Cardiac fibroblast (primary cell): ENCODE data around the gene ALG1.
"Not testable (repeated sequence)": the region's sequence is repeated elsewhere in the genome, so short reads cannot be mapped to it uniquely, and the experiment has no call there.

Experiments used
- DNase-seq, 2 donors: peaks; one replicate each; pipeline versions ENCODE4 v3.0.0 to v3.0.0-alpha.2; 2010; ENCODE audit warnings: low read depth in 2 of 2
- H3K4me3 ChIP-seq, 2 donors: replicated peaks in 1 of 2; 1 replicate in 1 of 2; 2 replicates in 1 of 2; pipeline ENCODE4 v1.5.1; 2011; ENCODE audit warnings: low read depth in 2 of 2, low read length in 2 of 2, mild to moderate bottlenecking in 2 of 2, moderate library complexity in 1 of 2
- TF ChIP-seq, protein P1 (sequence below): IDR thresholded peaks from one replicate; pipeline ENCODE4 v1.5.1; 2011; ENCODE audit warnings: low read depth, mild to moderate bottlenecking, low read length, inconsistent platforms

Gene ALG1

DNA sequence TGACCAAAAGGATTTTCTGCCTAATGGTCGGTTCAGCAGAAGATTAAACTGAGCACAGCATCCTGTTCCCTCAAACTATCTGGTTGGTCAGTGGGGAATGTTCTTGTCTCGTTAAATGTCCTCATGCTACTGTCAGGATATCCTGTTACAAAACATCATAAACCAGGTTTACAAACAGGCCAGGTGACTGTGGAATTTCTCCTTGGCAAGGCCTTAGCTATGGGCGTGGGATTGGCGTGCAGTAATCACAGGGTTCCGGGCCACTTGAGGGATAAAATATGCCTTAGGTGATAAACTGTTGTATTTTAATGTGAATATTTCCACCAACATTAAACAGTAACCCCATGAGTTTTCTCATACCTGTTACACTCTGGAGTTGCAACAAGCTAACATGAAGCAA is 33.4 kb downstream of the ALG1 start:
- DNase-seq, H3K4me3 ChIP-seq: not testable (repeated sequence)

DNA sequence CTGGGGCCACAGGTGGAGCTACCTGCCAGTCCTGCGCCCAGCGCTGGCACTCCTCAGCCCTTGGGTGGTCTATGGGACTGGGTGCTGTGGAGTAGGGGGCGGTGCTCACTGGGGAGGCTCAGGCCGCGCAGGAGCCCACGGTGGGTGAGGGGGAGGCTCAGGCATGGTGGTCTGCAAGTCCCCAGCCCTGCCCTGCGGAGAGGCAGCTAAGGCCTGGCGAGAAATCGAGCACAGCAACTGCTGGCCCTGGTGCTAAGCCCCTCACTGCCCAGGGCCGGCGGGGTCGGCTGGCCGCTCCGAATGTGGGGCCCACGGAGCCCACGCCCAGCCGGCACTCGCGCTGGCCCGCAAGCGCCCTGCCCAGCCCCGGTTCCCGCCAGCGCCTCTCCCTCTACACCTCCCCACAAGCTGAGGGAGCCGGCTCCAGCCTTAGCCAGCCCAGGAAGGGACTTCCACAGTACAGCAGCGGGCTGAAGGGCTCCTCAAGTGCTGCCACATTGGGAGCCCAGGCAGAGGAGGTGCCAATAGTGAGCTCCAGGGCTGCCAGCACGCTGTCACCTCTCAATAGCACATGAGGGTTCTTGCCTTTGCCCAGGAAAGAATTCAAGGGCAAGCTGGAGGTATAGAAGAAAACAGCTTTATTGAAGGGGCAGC is 37.0 kb downstream of the ALG1 start:
- no peak overlapping the region for H3K4me3 ChIP-seq
- DNase-seq: no peak
- TF ChIP-seq, protein P1, sequence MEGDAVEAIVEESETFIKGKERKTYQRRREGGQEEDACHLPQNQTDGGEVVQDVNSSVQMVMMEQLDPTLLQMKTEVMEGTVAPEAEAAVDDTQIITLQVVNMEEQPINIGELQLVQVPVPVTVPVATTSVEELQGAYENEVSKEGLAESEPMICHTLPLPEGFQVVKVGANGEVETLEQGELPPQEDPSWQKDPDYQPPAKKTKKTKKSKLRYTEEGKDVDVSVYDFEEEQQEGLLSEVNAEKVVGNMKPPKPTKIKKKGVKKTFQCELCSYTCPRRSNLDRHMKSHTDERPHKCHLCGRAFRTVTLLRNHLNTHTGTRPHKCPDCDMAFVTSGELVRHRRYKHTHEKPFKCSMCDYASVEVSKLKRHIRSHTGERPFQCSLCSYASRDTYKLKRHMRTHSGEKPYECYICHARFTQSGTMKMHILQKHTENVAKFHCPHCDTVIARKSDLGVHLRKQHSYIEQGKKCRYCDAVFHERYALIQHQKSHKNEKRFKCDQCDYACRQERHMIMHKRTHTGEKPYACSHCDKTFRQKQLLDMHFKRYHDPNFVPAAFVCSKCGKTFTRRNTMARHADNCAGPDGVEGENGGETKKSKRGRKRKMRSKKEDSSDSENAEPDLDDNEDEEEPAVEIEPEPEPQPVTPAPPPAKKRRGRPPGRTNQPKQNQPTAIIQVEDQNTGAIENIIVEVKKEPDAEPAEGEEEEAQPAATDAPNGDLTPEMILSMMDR: no peak

DNA sequence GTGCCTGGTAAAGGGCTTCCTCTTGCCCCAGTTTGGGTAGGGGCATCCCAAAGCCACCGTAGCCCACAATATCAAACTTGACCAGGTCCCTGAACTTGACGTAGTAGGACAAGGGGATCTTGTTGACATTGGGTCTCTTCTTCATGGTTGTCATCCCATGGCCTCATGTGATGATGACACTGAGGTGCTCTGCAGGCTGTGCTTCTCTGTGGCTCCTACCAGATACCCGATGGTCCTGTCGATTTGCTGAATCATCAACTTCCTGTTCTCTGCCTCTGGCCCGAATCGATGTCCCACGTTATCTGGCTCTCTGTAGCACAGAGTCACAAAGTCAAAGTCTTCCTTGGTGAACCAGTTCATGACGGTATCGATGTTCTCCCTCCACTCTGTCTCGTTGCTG is 39.3 kb downstream of the ALG1 start:
- DNase-seq, H3K4me3 ChIP-seq: not testable (repeated sequence)

DNA sequence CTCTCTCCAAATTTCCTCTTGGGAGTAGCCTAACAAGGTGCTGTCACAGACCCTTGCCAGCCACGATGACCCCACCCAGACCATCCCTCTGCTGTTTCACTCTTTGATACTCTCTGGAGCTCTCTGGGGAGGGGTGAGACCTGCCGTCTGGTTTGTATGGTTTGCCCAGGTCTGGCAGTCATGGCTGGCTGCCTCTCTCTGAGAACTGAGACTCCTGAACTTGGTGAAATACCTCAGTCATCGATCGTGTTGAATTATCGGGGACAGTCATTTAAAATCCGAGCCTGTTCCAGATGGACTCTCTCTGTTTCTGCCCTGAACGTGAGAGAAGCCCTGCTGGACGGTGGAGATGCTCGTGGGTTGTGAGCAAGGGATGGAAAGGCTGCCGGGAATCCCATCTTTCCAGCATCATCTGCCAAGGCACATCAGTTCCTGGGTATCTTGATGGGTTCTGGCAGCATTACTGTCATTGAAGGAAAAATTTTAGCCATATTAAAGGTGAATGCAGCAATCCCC is 45.2 kb downstream of the ALG1 start:
- not testable (repeated sequence) for H3K4me3 ChIP-seq, DNase-seq

DNA sequence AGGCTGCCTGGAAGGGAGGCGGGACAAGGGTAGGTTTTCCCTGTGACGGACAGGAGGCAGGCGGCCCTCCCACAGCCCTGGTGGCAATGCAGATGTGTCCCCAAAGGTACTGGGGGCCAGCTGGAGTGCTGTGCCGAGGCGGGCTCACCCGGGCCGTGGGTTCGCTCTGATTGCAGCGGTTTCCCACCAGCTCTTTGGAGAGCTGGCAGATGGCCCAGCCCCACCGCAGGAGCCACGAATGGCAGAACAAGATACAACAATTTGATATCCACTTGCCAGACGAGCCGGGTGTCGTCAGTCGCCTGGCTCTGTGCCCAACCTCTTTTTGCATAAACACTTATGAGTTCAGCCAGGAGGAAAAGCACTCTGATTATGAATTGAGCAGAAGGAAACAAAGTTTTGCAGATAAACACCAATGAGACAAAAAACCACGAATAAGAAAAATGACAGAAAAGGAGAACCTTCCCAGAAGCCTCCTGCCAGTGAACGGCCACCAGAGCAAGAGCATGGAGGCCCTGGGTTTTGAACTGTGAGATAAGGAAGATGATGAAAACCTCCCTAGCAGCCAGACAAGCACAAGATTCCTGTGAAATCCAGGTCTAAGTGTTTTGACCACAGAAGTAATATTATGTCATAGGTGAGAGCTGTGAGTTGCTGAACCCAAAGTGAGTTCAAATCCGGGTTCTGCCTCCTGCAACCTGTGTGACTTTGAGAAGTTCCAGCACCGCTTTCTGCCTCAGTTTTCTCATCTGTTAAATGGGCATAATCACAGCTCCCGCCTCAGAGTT is 45.9 kb downstream of the ALG1 start:
- H3K4me3 ChIP-seq: not testable (repeated sequence)
- DNase-seq: peak; percentile 5 to 56

DNA sequence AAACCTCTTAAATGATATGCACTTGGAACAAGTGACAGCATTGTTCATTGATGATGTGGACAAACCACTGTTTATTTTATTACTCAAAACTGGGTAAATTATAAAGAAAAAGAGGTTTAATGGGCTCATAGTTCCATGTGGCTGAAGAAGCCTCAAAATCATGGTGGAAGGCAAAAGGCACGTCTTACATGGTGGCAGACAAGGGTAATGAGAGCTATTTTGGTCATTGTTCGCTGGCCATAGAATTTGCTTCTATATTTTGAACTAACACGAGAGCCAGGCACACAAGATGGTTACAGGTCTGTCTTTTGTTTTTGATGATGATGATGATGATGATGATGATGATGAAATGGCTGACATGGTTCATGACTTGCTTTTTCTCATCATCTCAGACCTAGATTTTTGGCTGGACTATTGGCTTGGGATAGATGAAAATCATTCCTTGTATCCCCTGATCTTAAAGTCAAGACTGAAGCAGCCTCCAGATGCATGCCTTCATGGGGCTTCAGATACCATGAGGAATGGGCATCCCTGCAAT is 59.9 kb downstream of the ALG1 start:
- not testable (repeated sequence) for DNase-seq, H3K4me3 ChIP-seq

DNA sequence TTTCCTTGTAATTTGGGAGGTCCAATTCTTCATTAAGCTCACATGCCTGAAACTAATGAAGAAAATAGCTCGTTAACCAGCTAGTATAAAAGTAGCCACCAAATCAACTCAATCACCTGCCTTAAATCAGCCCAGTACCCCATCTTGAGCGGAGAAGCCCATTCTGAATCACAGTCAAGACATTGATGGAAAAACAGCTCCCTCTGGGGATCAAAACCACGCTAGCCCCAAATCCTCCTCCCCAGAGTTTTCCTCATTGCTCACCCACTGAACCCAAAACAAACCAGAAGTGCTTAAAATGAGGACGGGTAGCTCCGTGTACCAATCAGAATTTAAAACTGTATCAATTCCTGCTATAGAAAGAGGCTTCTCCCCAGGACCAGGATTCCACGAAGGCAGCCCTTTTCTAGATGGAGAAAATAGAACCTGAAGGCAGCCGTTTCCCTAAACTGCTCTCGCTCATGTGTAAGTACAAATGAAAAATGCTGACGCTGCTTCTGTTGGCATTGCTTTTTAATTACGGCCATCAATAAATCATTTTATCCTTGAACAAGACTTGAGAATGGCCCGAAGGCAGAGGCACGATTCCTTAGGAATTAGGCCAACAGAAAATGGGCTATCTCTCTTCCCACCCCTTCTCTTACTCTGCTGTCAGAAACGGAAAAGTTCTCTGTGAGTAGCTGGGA is 61.4 kb downstream of the ALG1 start:
- not testable (repeated sequence) for H3K4me3 ChIP-seq, DNase-seq

DNA sequence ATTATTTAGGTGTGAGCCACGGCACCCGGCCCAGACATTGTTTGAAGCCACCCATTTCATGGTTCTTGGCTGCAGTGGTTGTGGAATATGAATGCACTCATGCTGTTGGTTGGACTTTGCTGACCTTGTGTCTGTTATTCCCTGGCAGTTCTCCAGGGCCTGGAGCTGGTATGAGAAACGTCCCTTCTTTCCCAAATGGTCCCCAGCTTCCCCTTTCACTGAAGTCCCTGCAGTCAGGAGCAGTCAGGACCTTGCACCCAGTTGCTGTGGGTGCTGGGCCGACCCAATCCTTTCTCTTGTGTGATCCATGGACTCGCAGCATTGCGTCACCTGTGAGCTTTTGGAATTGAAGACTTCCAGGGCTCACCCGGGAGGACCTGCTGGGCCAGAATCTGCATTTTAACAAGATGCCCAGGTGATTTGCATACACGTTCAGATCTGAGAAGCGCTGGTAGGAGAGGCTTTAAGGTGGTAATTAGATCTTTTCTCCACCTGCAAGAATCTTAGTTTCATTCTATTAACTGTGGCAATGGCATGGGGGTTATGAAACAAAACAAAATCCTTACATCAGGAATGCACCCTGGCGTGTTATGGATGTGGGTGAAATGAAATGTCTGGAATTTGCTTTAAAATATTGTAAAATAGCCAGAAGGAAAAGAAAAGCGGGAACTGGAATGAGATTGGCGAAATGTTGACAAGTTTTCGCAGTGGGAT is 63.3 kb downstream of the ALG1 start:
- H3K4me3 ChIP-seq, DNase-seq: not testable (repeated sequence)
